OCI-LY1 (cell line): Measurements from ENCODE around the gene GRXCR2.

Experiments
- EZH2 ChIP-seq: fragments of 200-600 bp; sonication (generic), shearing (Covaris generic); IDR thresholded peaks from 2 replicates; pipeline ENCODE4 v1.8.0; 2017; ENCODE audit warnings: borderline replicate concordance, mixed run types, mild to moderate bottlenecking, antibody characterized with exemption, low read length, moderate library complexity, mixed read lengths
- TF ChIP-seq, protein P1 (sequence below): fragments of 200-600 bp; sonication (generic), shearing (Covaris generic); IDR thresholded peaks from 2 replicates; pipeline ENCODE4 v1.5.1; 2017; ENCODE audit warnings: mild to moderate bottlenecking, antibody characterized with exemption, low read length, moderate library complexity, mixed read lengths

DNA sequence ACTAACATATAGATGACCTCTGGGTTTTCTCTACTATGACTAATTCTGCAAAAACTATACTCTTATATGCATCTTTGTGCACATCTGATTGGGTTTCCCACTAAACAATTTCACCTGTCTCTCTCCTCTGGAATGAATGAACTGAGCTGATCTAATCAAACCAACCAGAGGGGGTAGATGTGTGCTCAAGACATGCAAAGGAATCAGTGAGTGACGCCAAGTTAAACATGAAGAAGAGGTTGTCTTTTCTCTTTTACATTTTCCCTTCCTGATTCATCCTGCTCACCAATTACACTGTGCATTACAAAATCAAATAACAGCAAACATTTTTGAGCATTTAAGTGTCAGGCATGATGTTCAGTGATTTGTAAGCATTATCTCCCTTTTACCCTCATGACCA, 29.6 kb upstream of the GRXCR2 start:
- TF ChIP-seq, protein P1, sequence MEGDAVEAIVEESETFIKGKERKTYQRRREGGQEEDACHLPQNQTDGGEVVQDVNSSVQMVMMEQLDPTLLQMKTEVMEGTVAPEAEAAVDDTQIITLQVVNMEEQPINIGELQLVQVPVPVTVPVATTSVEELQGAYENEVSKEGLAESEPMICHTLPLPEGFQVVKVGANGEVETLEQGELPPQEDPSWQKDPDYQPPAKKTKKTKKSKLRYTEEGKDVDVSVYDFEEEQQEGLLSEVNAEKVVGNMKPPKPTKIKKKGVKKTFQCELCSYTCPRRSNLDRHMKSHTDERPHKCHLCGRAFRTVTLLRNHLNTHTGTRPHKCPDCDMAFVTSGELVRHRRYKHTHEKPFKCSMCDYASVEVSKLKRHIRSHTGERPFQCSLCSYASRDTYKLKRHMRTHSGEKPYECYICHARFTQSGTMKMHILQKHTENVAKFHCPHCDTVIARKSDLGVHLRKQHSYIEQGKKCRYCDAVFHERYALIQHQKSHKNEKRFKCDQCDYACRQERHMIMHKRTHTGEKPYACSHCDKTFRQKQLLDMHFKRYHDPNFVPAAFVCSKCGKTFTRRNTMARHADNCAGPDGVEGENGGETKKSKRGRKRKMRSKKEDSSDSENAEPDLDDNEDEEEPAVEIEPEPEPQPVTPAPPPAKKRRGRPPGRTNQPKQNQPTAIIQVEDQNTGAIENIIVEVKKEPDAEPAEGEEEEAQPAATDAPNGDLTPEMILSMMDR: no peak
- no peak for TF ChIP-seq EZH2
